H9 (cell line): ENCODE results near the gene PPP1R13L. TPM values are rescaled to one million over a fixed set of nuclear protein-coding genes. Genes with fewer than 3 reads are reported as not detected.
A peak's percentile ranks its signal among the peaks of the same experiment; 100 is the strongest.

Experiments
- DNase-seq: peaks from one replicate; pipeline ENCODE4 v3.0.0-alpha.2; 2017
- H2AFZ ChIP-seq: one replicate; pipeline ENCODE4 v1.6.1; 2013; ENCODE audit warnings: mild to moderate bottlenecking, low read length, control low read depth, moderate library complexity
- H2AK5ac ChIP-seq: 2 replicates; pipeline ENCODE4 v1.6.1; 2013; ENCODE audit warnings: low read length, control low read depth, mixed read lengths; ENCODE audit not compliant: insufficient read length
- H2BK120ac ChIP-seq: one replicate; pipeline ENCODE4 v1.6.1; 2013; ENCODE audit warnings: low read depth, mild to moderate bottlenecking, low read length, control low read depth, inconsistent platforms; ENCODE audit not compliant: poor library complexity, severe bottlenecking
- H2BK12ac ChIP-seq: 2 replicates; pipeline ENCODE4 v1.6.1; 2013; ENCODE audit warnings: low read length, control low read depth, mixed read lengths, low read depth; ENCODE audit not compliant: insufficient read length
- H2BK15ac ChIP-seq: 2 replicates; pipeline ENCODE4 v1.6.1; 2013; ENCODE audit warnings: low read depth, low read length, control low read depth
- H2BK20ac ChIP-seq: one replicate; pipeline ENCODE4 v1.6.1; 2013; ENCODE audit warnings: low read depth, mild to moderate bottlenecking, low read length, control low read depth, inconsistent platforms; ENCODE audit not compliant: poor library complexity, severe bottlenecking
- H2BK5ac ChIP-seq: 2 replicates; pipeline ENCODE4 v1.6.1; 2013; ENCODE audit warnings: low read length, control low read depth, mixed read lengths; ENCODE audit not compliant: insufficient read length
- H3K14ac ChIP-seq: 2 replicates; pipeline ENCODE4 v1.6.1; 2013; ENCODE audit warnings: low read length, control low read depth; ENCODE audit not compliant: insufficient read depth
- H3K18ac ChIP-seq: 2 replicates; pipeline ENCODE4 v1.6.1; 2013; ENCODE audit warnings: low read depth, mild to moderate bottlenecking, mixed read lengths, low read length, control low read depth; ENCODE audit not compliant: insufficient read length
- H3K23ac ChIP-seq: 2 replicates; pipeline ENCODE4 v1.6.1; 2013; ENCODE audit warnings: low read length, control low read depth, mixed read lengths, low read depth; ENCODE audit not compliant: insufficient read length
- H3K23me2 ChIP-seq: 2 replicates; pipeline ENCODE4 v1.6.1; 2013; ENCODE audit warnings: low read depth, mild to moderate bottlenecking, mixed read lengths, low read length, control low read depth; ENCODE audit not compliant: insufficient read length, poor library complexity, severe bottlenecking
- H3K27ac ChIP-seq: 2 replicates; pipeline ENCODE4 v1.5.1; 2013; ENCODE audit warnings: low read length, control low read depth, mixed read lengths, low read depth; ENCODE audit not compliant: insufficient read length
- H3K27me3 ChIP-seq: 2 replicates; pipeline ENCODE4 v1.6.1; 2013; ENCODE audit warnings: low read length, control low read depth, inconsistent platforms; ENCODE audit not compliant: insufficient read depth
- H3K4ac ChIP-seq: 2 replicates; pipeline ENCODE4 v1.6.1; 2013; ENCODE audit warnings: low read depth, mild to moderate bottlenecking, control low read depth, inconsistent platforms, low read length, moderate library complexity
- H3K4me1 ChIP-seq: 2 replicates; pipeline ENCODE4 v1.6.1; 2013; ENCODE audit warnings: low read length, control low read depth, inconsistent platforms; ENCODE audit not compliant: insufficient read depth
- H3K4me2 ChIP-seq: 2 replicates; pipeline ENCODE4 v1.6.1; 2013; ENCODE audit warnings: low read length, control low read depth, mixed read lengths; ENCODE audit not compliant: insufficient read length, insufficient read depth
- H3K56ac ChIP-seq: 2 replicates; pipeline ENCODE4 v1.6.1; 2013; ENCODE audit warnings: low read depth, mild to moderate bottlenecking, mixed read lengths, low read length, control low read depth; ENCODE audit not compliant: insufficient read length
- H3K79me1 ChIP-seq: 2 replicates; pipeline ENCODE4 v1.6.1; 2013; ENCODE audit warnings: low read depth, mild to moderate bottlenecking, moderate library complexity, low read length, control low read depth, inconsistent platforms; ENCODE audit not compliant: insufficient read depth, poor library complexity, severe bottlenecking
- H3K79me2 ChIP-seq: 2 replicates; pipeline ENCODE4 v1.6.1; 2013; ENCODE audit warnings: low read length, control low read depth, inconsistent platforms; ENCODE audit not compliant: insufficient read depth
- H3K9ac ChIP-seq: 2 replicates; pipeline ENCODE4 v1.6.1; 2013; ENCODE audit warnings: low read length, control low read depth, mixed read lengths; ENCODE audit not compliant: insufficient read length; ENCODE audit errors: extremely low read depth
- H3K9me3 ChIP-seq: one replicate; pipeline ENCODE4 v1.6.1; 2013; ENCODE audit warnings: low read depth, low read length, inconsistent platforms; ENCODE audit not compliant: control insufficient read depth
- H3T11ph ChIP-seq: one replicate; pipeline ENCODE4 v1.6.1; 2013; ENCODE audit warnings: mild to moderate bottlenecking, low read length, control low read depth, inconsistent platforms
- H4K20me1 ChIP-seq: one replicate; pipeline ENCODE4 v1.6.1; 2013; ENCODE audit not compliant: control insufficient read depth, insufficient read length, insufficient read depth
- H4K5ac ChIP-seq: 2 replicates; pipeline ENCODE4 v1.6.1; 2013; ENCODE audit warnings: low read depth, mild to moderate bottlenecking, mixed read lengths, low read length, control low read depth; ENCODE audit not compliant: insufficient read length
- H4K8ac ChIP-seq: replicated peaks from 2 replicates; pipeline ENCODE4 v1.6.1; 2013; ENCODE audit warnings: low read length, control low read depth, mixed read lengths, low read depth; ENCODE audit not compliant: insufficient read length
- H4K91ac ChIP-seq: 2 replicates; pipeline ENCODE4 v1.6.1; 2013; ENCODE audit warnings: low read depth, mild to moderate bottlenecking, moderate library complexity, mixed read lengths, low read length, control low read depth; ENCODE audit not compliant: insufficient read length
- H3K27ac Mint-ChIP-seq, 3 experiments: 2 replicates in 2 of 3; 3 replicates in 1 of 3; pipeline ENCODE4 v1.8.0; 2020 to 2021; ENCODE audit warnings: mixed read lengths in 3 of 3, mild to moderate bottlenecking in 1 of 3, moderate library complexity in 1 of 3
- H3K27me3 Mint-ChIP-seq: 2 replicates; pipeline ENCODE4 v1.8.0; 2021; ENCODE audit warnings: low read depth, mild to moderate bottlenecking, moderate library complexity, mixed read lengths
- H3K36me3 Mint-ChIP-seq, 3 experiments: 2 replicates in 2 of 3; 3 replicates in 1 of 3; pipeline ENCODE4 v1.8.0; 2020 to 2021; ENCODE audit warnings: low read depth in 3 of 3, mixed read lengths in 3 of 3; ENCODE audit not compliant: insufficient read depth in 1 of 3
- H3K4me1 Mint-ChIP-seq, 2 experiments: 2 replicates each; pipeline ENCODE4 v1.8.0; 2020; ENCODE audit warnings: mixed read lengths in 2 of 2
- H3K4me3 Mint-ChIP-seq, 2 experiments: 2 replicates in 1 of 2; 3 replicates in 1 of 2; pipeline ENCODE4 v1.8.0; 2020 to 2021; ENCODE audit warnings: mild to moderate bottlenecking in 2 of 2, mixed read lengths in 2 of 2, moderate library complexity in 1 of 2
- H3K9me3 Mint-ChIP-seq, 2 experiments: 2 replicates in 1 of 2; 3 replicates in 1 of 2; pipeline ENCODE4 v1.8.0; 2020; ENCODE audit warnings: mild to moderate bottlenecking in 2 of 2, mixed read lengths in 2 of 2, moderate library complexity in 1 of 2
- WGBS: extraction: QIAGEN DNeasy Blood & Tissue Kit; methylation state at CpG from one replicate; pipeline ENCODE4 v1.1.7; 2013; ENCODE audit warnings: missing lambda C conversion rate, low lambda C conversion rate, mixed read lengths; ENCODE audit not compliant: insufficient read length; ENCODE audit errors: extremely low coverage; 5-methylcytosine and 5-hydroxymethylcytosine counted together
- total RNA-seq: library from RNA; stranded (reverse); gene quantifications from 2 replicates; pipeline ENCODE4 v1.2.1, GENCODE V29; 2021
- TF ChIP-seq, protein P1 (sequence below): fragments of 200-600 bp; sonication (generic); conservative IDR thresholded peaks from 3 replicates; pipeline ENCODE4 v1.8.0; 2021; ENCODE audit warnings: antibody characterized with exemption, mild to moderate bottlenecking

Gene PPP1R13L
- total RNA-seq, 1 experiment from 2014 or later: 42.6 TPM

GRCh38 chr19:45352914-45353796 lies 51.7 kb downstream of the PPP1R13L start:
- H3K9me3 ChIP-seq: no peaks in the 10 kb centered on the region
- H2BK15ac ChIP-seq: no peak overlapping the region
- H3K27me3 Mint-ChIP-seq: no peaks in the 10 kb centered on the region
- no peaks in the 10 kb centered on the region for H3K9me3 Mint-ChIP-seq
- H4K91ac ChIP-seq: no peak overlapping the region
- no peaks in the 10 kb centered on the region for H3K79me1 ChIP-seq
- no peak overlapping the region for H3K23ac ChIP-seq
- H2AK5ac ChIP-seq: no peak overlapping the region
- peak overlapping the region in 1 of 3 experiments; percentile 65; a peak in 1 of 7 replicates for H3K27ac Mint-ChIP-seq
- H3K4ac ChIP-seq: no peak overlapping the region
- H3K4me1 Mint-ChIP-seq: peaks cover 5 to 11% of the 10 kb centered on the region in 2 experiments; a peak in 3 of 4 replicates
- no peak overlapping the region for H2BK12ac ChIP-seq
- H3K4me1 ChIP-seq: no peaks in the 10 kb centered on the region
- no peak overlapping the region for H2BK20ac ChIP-seq
- no peak overlapping the region for H3T11ph ChIP-seq
- no peak overlapping the region for H3K9ac ChIP-seq
- no peak overlapping the region for H3K18ac ChIP-seq
- no peak for DNase-seq
- WGBS: no CpG with 5 or more reads among the region's 20 CpGs
- H2BK5ac ChIP-seq: no peak overlapping the region
- no peak overlapping the region for H4K8ac ChIP-seq
- no peak overlapping the region for H3K4me2 ChIP-seq
- peaks cover 2% of the 10 kb centered on the region for H4K20me1 ChIP-seq
- peaks cover 53 to 91% (median 86%) of the 10 kb centered on the region in 3 experiments; a peak in 6 of 7 replicates for H3K36me3 Mint-ChIP-seq
- H3K14ac ChIP-seq: no peak overlapping the region
- no peak overlapping the region for H4K5ac ChIP-seq
- H3K79me2 ChIP-seq: no peaks in the 10 kb centered on the region
- H3K23me2 ChIP-seq: no peaks in the 10 kb centered on the region
- TF ChIP-seq, protein P1, sequence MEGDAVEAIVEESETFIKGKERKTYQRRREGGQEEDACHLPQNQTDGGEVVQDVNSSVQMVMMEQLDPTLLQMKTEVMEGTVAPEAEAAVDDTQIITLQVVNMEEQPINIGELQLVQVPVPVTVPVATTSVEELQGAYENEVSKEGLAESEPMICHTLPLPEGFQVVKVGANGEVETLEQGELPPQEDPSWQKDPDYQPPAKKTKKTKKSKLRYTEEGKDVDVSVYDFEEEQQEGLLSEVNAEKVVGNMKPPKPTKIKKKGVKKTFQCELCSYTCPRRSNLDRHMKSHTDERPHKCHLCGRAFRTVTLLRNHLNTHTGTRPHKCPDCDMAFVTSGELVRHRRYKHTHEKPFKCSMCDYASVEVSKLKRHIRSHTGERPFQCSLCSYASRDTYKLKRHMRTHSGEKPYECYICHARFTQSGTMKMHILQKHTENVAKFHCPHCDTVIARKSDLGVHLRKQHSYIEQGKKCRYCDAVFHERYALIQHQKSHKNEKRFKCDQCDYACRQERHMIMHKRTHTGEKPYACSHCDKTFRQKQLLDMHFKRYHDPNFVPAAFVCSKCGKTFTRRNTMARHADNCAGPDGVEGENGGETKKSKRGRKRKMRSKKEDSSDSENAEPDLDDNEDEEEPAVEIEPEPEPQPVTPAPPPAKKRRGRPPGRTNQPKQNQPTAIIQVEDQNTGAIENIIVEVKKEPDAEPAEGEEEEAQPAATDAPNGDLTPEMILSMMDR: no peak
- peak overlapping the region in 1 of 2 experiments; percentile 22; a peak in 1 of 5 replicates for H3K4me3 Mint-ChIP-seq
- no peak overlapping the region for H2BK120ac ChIP-seq
- no peaks in the 10 kb centered on the region for H3K27me3 ChIP-seq
- H3K27ac ChIP-seq: no peak overlapping the region
- H3K56ac ChIP-seq: no peak overlapping the region
- H2AFZ ChIP-seq: no peak overlapping the region
